Caco-2 (cell line): ENCODE results near the gene CD300C. TPM values are rescaled to one million over a fixed set of nuclear protein-coding genes. Genes with fewer than 3 reads are reported as not detected.

ENCODE experiments used
- BruUV-seq: library from RNA; stranded (reverse); fragments of 400-500 nt; replicated peaks from 2 replicates; lab custom pipeline; 2021; lab: Mats Ljungman, UMichigan
- CTCF ChIA-PET: fragments of 300-600 bp; sonication (Branson Sonifier 250); formaldehyde crosslinking; loops from one replicate; lab custom pipeline; 2022; ENCODE audit warnings: antibody characterized with exemption; lab: Charles Lee
- POLR2A ChIA-PET: fragments of 300-600 bp; sonication (Branson Sonifier 250); formaldehyde crosslinking; loops from one replicate; lab custom pipeline; 2022; ENCODE audit warnings: antibody characterized with exemption; lab: Charles Lee
- DNase-seq, 2 experiments: peaks; one replicate each; pipeline versions ENCODE4 v3.0.0 to v3.0.0-alpha.2; 2020 to 2022
- H3K27me3 ChIP-seq: replicated peaks from 2 replicates; pipeline ENCODE4 v1.6.0; 2011; ENCODE audit warnings: low read length; ENCODE audit not compliant: control insufficient read depth, insufficient read depth
- H3K36me3 ChIP-seq: 2 replicates; pipeline ENCODE4 v1.5.1; 2011; ENCODE audit warnings: low read length; ENCODE audit not compliant: control insufficient read depth, insufficient read depth
- H3K4me1 ChIP-seq: fragments of 250-450 bp; sonication (Bioruptor Pico); 2 replicates; pipeline ENCODE4 v1.5.1; 2020; ENCODE audit warnings: mild to moderate bottlenecking
- H3K4me3 ChIP-seq: 2 replicates; pipeline ENCODE4 v1.5.1; 2011; ENCODE audit warnings: low read depth, mild to moderate bottlenecking, control low read depth, low read length
- H3K9me3 ChIP-seq: fragments of 250-450 bp; sonication (Bioruptor Pico); 2 replicates; pipeline ENCODE4 v1.5.1; 2020; ENCODE audit warnings: mild to moderate bottlenecking, moderate library complexity
- H3K27ac Mint-ChIP-seq: one replicate; pipeline ENCODE4 v1.8.0; 2022; ENCODE audit warnings: mixed read lengths; ENCODE audit not compliant: unreplicated experiment
- H3K27me3 Mint-ChIP-seq: one replicate; pipeline ENCODE4 v1.8.0; 2022; ENCODE audit warnings: mixed read lengths; ENCODE audit not compliant: insufficient read depth, unreplicated experiment
- H3K36me3 Mint-ChIP-seq: one replicate; pipeline ENCODE4 v1.8.0; 2022; ENCODE audit warnings: mild to moderate bottlenecking, mixed read lengths; ENCODE audit not compliant: insufficient read depth, unreplicated experiment
- H3K4me1 Mint-ChIP-seq: one replicate; pipeline ENCODE4 v1.8.0; 2022; ENCODE audit warnings: low read depth, mixed read lengths; ENCODE audit not compliant: unreplicated experiment
- H3K4me3 Mint-ChIP-seq: one replicate; pipeline ENCODE4 v1.8.0; 2022; ENCODE audit warnings: mild to moderate bottlenecking, moderate library complexity, mixed read lengths; ENCODE audit not compliant: unreplicated experiment
- H3K9me3 Mint-ChIP-seq: one replicate; pipeline ENCODE4 v1.8.0; 2022; ENCODE audit warnings: mixed read lengths; ENCODE audit not compliant: unreplicated experiment
- CTCF ChIP-seq, 2 experiments: fragments of 200-600 bp in 1 of 2; IDR thresholded peaks; 1 replicate in 1 of 2; 2 replicates in 1 of 2; pipeline versions ENCODE4 v1.5.1 to v1.8.0; 2011 to 2022; ENCODE audit warnings: antibody characterized with exemption in 1 of 2, control low read depth in 1 of 2, inconsistent platforms in 1 of 2, low read depth in 1 of 2, low read length in 1 of 2, mild to moderate bottlenecking in 1 of 2, moderate library complexity in 1 of 2; ENCODE audit not compliant: insufficient read depth in 1 of 2, severe bottlenecking in 1 of 2, unreplicated experiment in 1 of 2
- intact Hi-C: fragments of 100-400 bp; cut with micrococcal nuclease; formaldehyde crosslinking; loops from one replicate; pipeline ENCODE4 v1.10.0; 2022; ENCODE audit not compliant: unreplicated experiment
- total RNA-seq: library from RNA; stranded (reverse); gene quantifications from 2 replicates; pipeline ENCODE4 v1.2.3, GENCODE V29; 2022

The CD300C gene
- total RNA-seq, 1 experiment from 2014 or later: not detected

DNA sequence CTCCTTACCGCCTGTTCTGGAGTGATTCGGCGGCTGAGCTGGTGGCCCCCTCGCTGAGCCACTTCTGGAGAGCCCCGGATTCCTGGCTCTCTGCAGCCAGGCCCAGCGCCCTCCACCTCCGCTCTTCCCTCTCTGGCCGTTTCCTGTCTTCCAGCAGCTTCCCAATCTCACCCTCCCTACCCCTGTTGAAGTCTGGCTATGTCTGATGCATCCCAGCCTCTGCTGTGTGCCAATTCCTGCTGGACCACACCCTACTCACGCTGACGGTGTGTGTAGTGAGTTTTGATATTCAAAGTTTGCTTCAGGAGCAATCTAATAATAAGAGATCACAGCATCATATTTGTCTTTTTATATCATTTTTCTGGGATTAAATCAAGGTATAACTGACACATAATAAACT lies 36.7 kb upstream of the CD300C start:
- no TSS peak for BruUV-seq
- H3K27me3 ChIP-seq: no peaks in the 10 kb centered on the region
- POLR2A ChIA-PET: no interaction called here

GRCh38 chr17:74579900-74580299 lies 34.0 kb upstream of the CD300C start:
- POLR2A ChIA-PET: no interaction called here
- Histone ChIP-seq H3K4me3 (no peak overlapping the region), H3K9me3 (no peaks in the 10 kb centered on the region), H3K4me1 (no peaks in the 10 kb centered on the region), H3K36me3 (no peaks in the 10 kb centered on the region), H3K27me3 (no peaks in the 10 kb centered on the region)
- Mint-ChIP-seq H3K9me3 (peaks cover 9% of the 10 kb centered on the region), H3K4me3 (no peak overlapping the region), H3K36me3 (no peaks in the 10 kb centered on the region), H3K27ac (no peak overlapping the region), H3K4me1 (no peaks in the 10 kb centered on the region), H3K27me3 (peaks cover 8% of the 10 kb centered on the region)
- CTCF ChIA-PET: no interaction called here
- BruUV-seq: no TSS peak
- no peak for DNase-seq
- intact Hi-C loops: no loop called here
- no peak for TF ChIP-seq CTCF (IDR thresholded peaks at IDR 0.05; ENCODE audit: insufficient read depth in 1 of 2, low read depth in 1 of 2, low read length in 1 of 2, severe bottlenecking in 1 of 2, unreplicated experiment in 1 of 2)

More for the DNA sequence above, 36.7 kb upstream of the CD300C start:
- Mint-ChIP-seq H3K27ac (no peak overlapping the region), H3K36me3 (no peaks in the 10 kb centered on the region), H3K27me3 (peaks cover 8% of the 10 kb centered on the region), H3K4me1 (no peaks in the 10 kb centered on the region), H3K4me3 (no peak overlapping the region), H3K9me3 (peaks cover 9% of the 10 kb centered on the region)
- CTCF ChIA-PET: no interaction called here
- DNase-seq: no peak
- H3K9me3 ChIP-seq: 0 out of 2 replicates have a peak, but pooled peaks cover 3% of the 10 kb centered on the region
- H3K36me3 ChIP-seq: no peaks in the 10 kb centered on the region
- no peak overlapping the region for H3K4me3 ChIP-seq
- TF ChIP-seq CTCF (IDR thresholded peaks at IDR 0.05; ENCODE audit: insufficient read depth in 1 of 2, low read depth in 1 of 2, low read length in 1 of 2, severe bottlenecking in 1 of 2, unreplicated experiment in 1 of 2): no peak
- intact Hi-C loops: no loop called here
- H3K4me1 ChIP-seq: no peaks in the 10 kb centered on the region

DNA sequence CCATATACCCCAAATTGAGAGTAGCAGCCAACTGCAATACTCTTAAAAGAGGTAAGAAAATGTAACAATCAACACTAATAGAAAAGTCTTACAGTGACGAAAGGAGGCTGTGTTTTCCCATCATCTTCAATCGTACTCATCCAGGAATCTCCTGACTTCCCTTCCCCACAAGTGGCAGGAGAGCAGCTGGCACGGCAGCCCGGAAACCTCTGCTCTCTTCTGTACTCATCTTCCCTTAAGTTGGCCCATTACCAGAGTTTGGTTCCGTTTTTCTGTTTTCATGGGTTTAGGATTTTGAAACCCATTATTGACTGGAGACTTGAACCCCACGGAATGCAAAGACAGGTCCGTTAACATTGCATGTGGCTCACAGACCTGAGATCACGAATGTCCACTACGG lies 33.1 kb upstream of the CD300C start:
- Mint-ChIP-seq H3K9me3 (peaks cover 9% of the 10 kb centered on the region), H3K27ac (no peak overlapping the region)

More for the DNA sequence above, 33.1 kb upstream of the CD300C start:
- no peak overlapping the region for H3K4me3 Mint-ChIP-seq
- intact Hi-C loops: no loop called here
- no peaks in the 10 kb centered on the region for H3K9me3 ChIP-seq
- H3K36me3 Mint-ChIP-seq: no peaks in the 10 kb centered on the region
- POLR2A ChIA-PET: no interaction called here
- no peaks in the 10 kb centered on the region for H3K36me3 ChIP-seq
- H3K27me3 Mint-ChIP-seq: peaks cover 12% of the 10 kb centered on the region
- H3K4me1 ChIP-seq: no peaks in the 10 kb centered on the region
- CTCF ChIA-PET: no interaction called here
- TF ChIP-seq CTCF (IDR thresholded peaks at IDR 0.05; ENCODE audit: insufficient read depth in 1 of 2, low read depth in 1 of 2, low read length in 1 of 2, severe bottlenecking in 1 of 2, unreplicated experiment in 1 of 2): no peak
- no peak overlapping the region for H3K4me3 ChIP-seq
- H3K4me1 Mint-ChIP-seq: no peaks in the 10 kb centered on the region
- no peak for DNase-seq
- H3K27me3 ChIP-seq: no peaks in the 10 kb centered on the region; the same call in 1 of the 2 replicates
- no TSS peak for BruUV-seq
